H1 (cell line): ENCODE measurements around the gene HINT1. TPM values are rescaled to one million over a fixed set of nuclear protein-coding genes. Genes with fewer than 3 reads are reported as not detected.

Experiments
- CTCF ChIA-PET: fragments of 300-600 bp; sonication (Branson Sonifier 250); formaldehyde crosslinking; loops from one replicate; lab custom pipeline; 2021; ENCODE audit not compliant: partially characterized antibody; lab: Charles Lee
- POLR2A ChIA-PET: fragments of 300-600 bp; sonication (Branson Sonifier 250); formaldehyde crosslinking; loops from one replicate; lab custom pipeline; 2021; ENCODE audit warnings: inconsistent platforms; ENCODE audit not compliant: partially characterized antibody; lab: Charles Lee
- DNase-seq, 2 experiments: peaks; one replicate each; pipeline versions ENCODE4 v3.0.0 to v3.0.0-alpha.2; 2010 to 2022; ENCODE audit warnings: low spot score in 2 of 2, low read depth in 1 of 2, mixed read lengths in 1 of 2
- FAIRE-seq: peaks from 2 replicates; lab custom pipeline; 2011; peaks lifted over from hg19 to GRCh38; lab: Jason Lieb, UNC
- H2AFZ ChIP-seq: 2 replicates; pipeline ENCODE4 v1.8.1; 2012; ENCODE audit warnings: low read length, inconsistent platforms
- H2AK5ac ChIP-seq: 2 replicates; pipeline ENCODE4 v1.6.1; 2013; ENCODE audit warnings: low read depth, low read length
- H2BK120ac ChIP-seq: replicated peaks from 2 replicates; pipeline ENCODE3; 2013; ENCODE audit warnings: low read depth, low read length, inconsistent platforms
- H2BK12ac ChIP-seq: 2 replicates; pipeline ENCODE4 v1.6.1; 2013; ENCODE audit warnings: low read depth, low read length
- H2BK15ac ChIP-seq: 2 replicates; pipeline ENCODE4 v1.6.1; 2013; ENCODE audit warnings: low read length
- H2BK20ac ChIP-seq: 2 replicates; pipeline ENCODE4 v1.6.1; 2013; ENCODE audit warnings: low read length
- H2BK5ac ChIP-seq: 2 replicates; pipeline ENCODE4 v1.6.1; 2013; ENCODE audit warnings: low read depth, low read length
- H3K14ac ChIP-seq: 2 replicates; pipeline ENCODE4 v1.6.1; 2013; ENCODE audit warnings: inconsistent platforms; ENCODE audit not compliant: insufficient read length
- H3K18ac ChIP-seq: 2 replicates; pipeline ENCODE4 v1.6.1; 2013; ENCODE audit warnings: low read length; ENCODE audit errors: extremely low read depth
- H3K23ac ChIP-seq: 2 replicates; pipeline ENCODE4 v1.6.1; 2013; ENCODE audit warnings: inconsistent platforms; ENCODE audit not compliant: insufficient read length
- H3K23me2 ChIP-seq: 2 replicates; pipeline ENCODE4 v1.6.1; 2013; ENCODE audit warnings: low read depth, low read length
- H3K27ac ChIP-seq: 2 replicates; pipeline ENCODE4 v1.6.1; 2011; ENCODE audit warnings: low read depth, low read length, inconsistent platforms
- H3K27me3 ChIP-seq, 4 experiments: replicated peaks in 1 of 4; 1 replicate in 1 of 4; 2 replicates in 3 of 4; pipeline versions ENCODE4 v1.6.1 to v1.8.1; 2011 to 2013; ENCODE audit warnings: low read length in 3 of 4, mild to moderate bottlenecking in 3 of 4, inconsistent platforms in 2 of 4, mixed read lengths in 2 of 4, moderate library complexity in 1 of 4; ENCODE audit not compliant: control insufficient read depth in 3 of 4, insufficient read depth in 3 of 4; ENCODE audit errors: extremely low read depth in 1 of 4
- H3K36me3 ChIP-seq, 4 experiments: 2 replicates each; pipeline versions ENCODE4 v1.6.1 to v1.8.1; 2011 to 2013; ENCODE audit warnings: mild to moderate bottlenecking in 4 of 4, low read length in 3 of 4, moderate library complexity in 2 of 4, control low read depth in 1 of 4, inconsistent platforms in 1 of 4; ENCODE audit not compliant: insufficient read depth in 4 of 4, control insufficient read depth in 2 of 4
- H3K4ac ChIP-seq: replicated peaks from 2 replicates; pipeline ENCODE3; 2013; ENCODE audit warnings: low read length, low read depth, mixed read lengths, inconsistent platforms; ENCODE audit not compliant: insufficient read length
- H3K4me1 ChIP-seq, 4 experiments: replicated peaks in 1 of 4; 1 replicate in 1 of 4; 2 replicates in 3 of 4; pipeline versions ENCODE4 v1.6.1 to v1.8.1; 2011 to 2013; ENCODE audit warnings: low read length in 3 of 4, inconsistent platforms in 2 of 4, mixed read lengths in 1 of 4; ENCODE audit not compliant: insufficient read depth in 4 of 4, control insufficient read depth in 3 of 4
- H3K4me2 ChIP-seq, 2 experiments: 2 replicates each; pipeline versions ENCODE4 v1.6.1 to v1.8.1; 2011 to 2013; ENCODE audit warnings: low read depth in 2 of 2, low read length in 2 of 2, control low read depth in 1 of 2, inconsistent platforms in 1 of 2, mild to moderate bottlenecking in 1 of 2; ENCODE audit not compliant: insufficient read depth in 1 of 2
- H3K4me3 ChIP-seq, 4 experiments: fragments of 200-600, 300-600 bp in 1 of 4; sonication (generic), shearing (Covaris generic), sonication (Bioruptor Twin) in 1 of 4; 2 replicates each; pipeline versions ENCODE4 v1.5.1 to v1.8.1; 2011 to 2016; ENCODE audit warnings: low read length in 4 of 4, low read depth in 3 of 4, control low read depth in 2 of 4, inconsistent platforms in 2 of 4, mild to moderate bottlenecking in 2 of 4, mixed read lengths in 1 of 4, moderate library complexity in 1 of 4; ENCODE audit not compliant: insufficient read depth in 2 of 4; ENCODE audit errors: extremely low read depth in 1 of 4
- H3K56ac ChIP-seq: replicated peaks from 2 replicates; pipeline ENCODE3; 2013; ENCODE audit warnings: low read depth, mild to moderate bottlenecking, mixed read lengths, low read length, inconsistent platforms; ENCODE audit not compliant: insufficient read length
- H3K79me1 ChIP-seq: 2 replicates; pipeline ENCODE4 v1.6.1; 2013; ENCODE audit warnings: low read depth, low read length, control low read depth
- H3K79me2 ChIP-seq, 2 experiments: 2 replicates each; pipeline versions ENCODE4 v1.6.1 to v1.8.1; 2012 to 2013; ENCODE audit warnings: low read length in 2 of 2, mild to moderate bottlenecking in 2 of 2, inconsistent platforms in 1 of 2; ENCODE audit not compliant: insufficient read depth in 2 of 2, control insufficient read depth in 1 of 2
- H3K9ac ChIP-seq, 4 experiments: replicated peaks in 1 of 4; 1 replicate in 1 of 4; 2 replicates in 3 of 4; pipeline versions ENCODE4 v1.6.1 to v1.8.1; 2011 to 2013; ENCODE audit warnings: low read depth in 3 of 4, low read length in 3 of 4, control low read depth in 2 of 4, mild to moderate bottlenecking in 2 of 4, moderate library complexity in 2 of 4, inconsistent platforms in 1 of 4; ENCODE audit errors: extremely low read depth in 1 of 4
- H3K9me3 ChIP-seq, 2 experiments: 2 replicates each; pipeline versions ENCODE4 v1.6.1 to v1.8.1; 2012 to 2013; ENCODE audit warnings: mild to moderate bottlenecking in 2 of 2, moderate library complexity in 2 of 2, control low read depth in 1 of 2, inconsistent platforms in 1 of 2, low read depth in 1 of 2, low read length in 1 of 2, mixed read lengths in 1 of 2; ENCODE audit not compliant: insufficient read depth in 2 of 2
- H4K20me1 ChIP-seq, 2 experiments: replicated peaks in 1 of 2; 2 replicates each; pipeline versions ENCODE3 to v1.8.1; 2011 to 2013; ENCODE audit warnings: inconsistent platforms in 2 of 2, low read length in 2 of 2, mild to moderate bottlenecking in 1 of 2; ENCODE audit not compliant: insufficient read depth in 2 of 2, control insufficient read depth in 1 of 2
- H4K5ac ChIP-seq: 2 replicates; pipeline ENCODE4 v1.6.1; 2013; ENCODE audit warnings: low read length, low read depth, mixed read lengths, inconsistent platforms; ENCODE audit not compliant: insufficient read length
- H4K8ac ChIP-seq: 2 replicates; pipeline ENCODE4 v1.8.0; 2013; ENCODE audit warnings: mild to moderate bottlenecking, moderate library complexity, low read length, inconsistent platforms; ENCODE audit not compliant: insufficient read depth; ENCODE audit errors: extremely low read depth
- H4K91ac ChIP-seq: replicated peaks from 2 replicates; pipeline ENCODE3; 2013; ENCODE audit warnings: low read length, mixed read lengths, inconsistent platforms; ENCODE audit not compliant: insufficient read length
- POLR2A ChIP-seq, 2 experiments: IDR thresholded peaks; 1 replicate in 1 of 2; 2 replicates in 1 of 2; pipeline ENCODE4 v1.6.1; 2011; ENCODE audit warnings: low read depth in 2 of 2, low read length in 2 of 2, mild to moderate bottlenecking in 2 of 2; ENCODE audit errors: control extremely low read depth in 1 of 2
- SIN3A ChIP-seq, 2 experiments: IDR thresholded peaks in 1 of 2; conservative IDR thresholded peaks in 1 of 2; 2 replicates each; pipeline ENCODE4 v1.6.1; 2011 to 2012; ENCODE audit warnings: low read length in 2 of 2, improper control_type of control experiment in 1 of 2, low read depth in 1 of 2, mild to moderate bottlenecking in 1 of 2
- SP4 ChIP-seq: IDR thresholded peaks from 2 replicates; pipeline ENCODE4 v1.6.1; 2012; ENCODE audit warnings: low read length, inconsistent platforms
- TAF7 ChIP-seq: optimal IDR thresholded peaks from 2 replicates; pipeline ENCODE3; 2011; ENCODE audit warnings: low read depth, mild to moderate bottlenecking, inconsistent platforms, low read length, moderate library complexity, borderline replicate concordance
- ZNF274 ChIP-seq: IDR thresholded peaks from 2 replicates; pipeline ENCODE4 v1.7.0; 2012; ENCODE audit warnings: low read length, borderline replicate concordance; ENCODE audit errors: extremely low read depth
- polyA plus RNA-seq, 7 experiments: library from polyadenylated mRNA; depleted of rRNA in 3 of 7; stranded (reverse) in 5 of 7; unstranded in 2 of 7; fragments of >200 nt in 5 of 7; fragments of 200-250 nt in 2 of 7; gene quantifications; 1 replicate in 5 of 7; 2 replicates in 1 of 7; 4 replicates in 1 of 7; pipeline versions ENCODE4 v1.2.1 to v1.2.3, GENCODE V29; 2011 to 2013; ENCODE audit warnings: missing spikeins in 2 of 7, mixed read lengths in 2 of 7
- total RNA-seq: library from RNA; stranded (reverse); fragmentation: NEBNext Ultra II Directional; extraction: Animal tissue kit (Norgen Biotek cat#: 25700); gene quantifications from 2 replicates; pipeline ENCODE4 v1.2.1, GENCODE V29; 2021

Gene HINT1
- total and polyA plus RNA-seq, 2 of the 8 experiments (the other 6 are each of a cell fraction or from before 2014, with no cell fraction given) = 230 to 479 TPM

DNA sequence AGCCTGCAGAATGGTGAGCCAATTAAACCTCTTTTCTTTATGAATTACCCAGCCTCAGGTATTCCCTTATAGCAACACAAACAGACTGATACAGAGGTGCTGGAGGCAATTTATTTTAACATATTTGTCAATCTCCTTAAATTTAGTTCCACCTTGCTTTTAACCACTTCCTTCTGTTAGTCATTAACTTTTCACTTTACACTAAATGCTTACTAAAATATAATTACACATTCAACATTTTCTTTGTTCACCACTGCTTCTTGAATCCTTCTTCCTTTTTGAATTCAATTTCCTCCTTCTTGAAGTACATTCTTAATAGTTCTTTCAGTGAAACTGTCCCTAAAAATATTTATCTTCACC is 45.1 kb upstream of the HINT1 start:
- no peak for FAIRE-seq
- H3K4me2 ChIP-seq = no peak overlapping the region
- no peak overlapping the region for H2BK20ac ChIP-seq
- H2AK5ac ChIP-seq = no peak overlapping the region
- H2BK15ac ChIP-seq = no peak overlapping the region
- peaks cover 0 to 11% (median 3%) of the 10 kb centered on the region in 4 experiments; a peak in 2 of 7 replicates for H3K4me1 ChIP-seq
- no peak overlapping the region for H2BK120ac ChIP-seq
- no peak overlapping the region for H4K5ac ChIP-seq
- no peak overlapping the region for H3K27ac ChIP-seq
- no peaks in the 10 kb centered on the region for H3K79me2 ChIP-seq
- no peak overlapping the region for H3K56ac ChIP-seq
- peak overlapping the region; percentile 43; the same call in 1 of the 2 replicates for H2AFZ ChIP-seq
- POLR2A ChIA-PET = interaction anchor here (0.6 kb wide), 1 partner anchor 50 kb away, joined by 3 read pairs; no protein-coding TSS in a partner anchor
- H4K8ac ChIP-seq = no peak overlapping the region
- H2BK5ac ChIP-seq = no peak overlapping the region
- no peak overlapping the region for H3K4me3 ChIP-seq
- no peaks in the 10 kb centered on the region for H3K79me1 ChIP-seq
- H3K9ac ChIP-seq = no peak overlapping the region
- H3K36me3 ChIP-seq = no peaks in the 10 kb centered on the region
- H3K23ac ChIP-seq = no peak overlapping the region
- H3K4ac ChIP-seq = no peak overlapping the region
- no peaks in the 10 kb centered on the region for H3K9me3 ChIP-seq
- H4K91ac ChIP-seq = no peak overlapping the region
- CTCF ChIA-PET = no interaction called here
- no peak for DNase-seq
- no peak overlapping the region for H3K14ac ChIP-seq
- no peak overlapping the region for H3K18ac ChIP-seq
- no peaks in the 10 kb centered on the region for H3K23me2 ChIP-seq
- no peak overlapping the region for H2BK12ac ChIP-seq
- no peaks in the 10 kb centered on the region for H3K27me3 ChIP-seq
- H4K20me1 ChIP-seq = no peaks in the 10 kb centered on the region
- no peak for TF ChIP-seq SIN3A (conservative IDR thresholded peaks at IDR 0.05 in 1 of 2, IDR thresholded peaks at IDR 0.05 in 1 of 2; ENCODE audit: low read depth in 1 of 2, low read length in 2 of 2)
- no peak for TF ChIP-seq SP4
- no peak for TF ChIP-seq ZNF274
- TF ChIP-seq POLR2A (IDR thresholded peaks at IDR 0.05; ENCODE audit: control extremely low read depth in 1 of 2, low read depth in 2 of 2, low read length in 2 of 2) = no peak
- no peak for TF ChIP-seq TAF7
